ENCODE measurements around the gene KIF20A.
"Not testable (repeated sequence)": the region's sequence is repeated elsewhere in the genome, so short reads cannot be mapped to it uniquely, and the experiment has no call there.

Gene KIF20A

DNA sequence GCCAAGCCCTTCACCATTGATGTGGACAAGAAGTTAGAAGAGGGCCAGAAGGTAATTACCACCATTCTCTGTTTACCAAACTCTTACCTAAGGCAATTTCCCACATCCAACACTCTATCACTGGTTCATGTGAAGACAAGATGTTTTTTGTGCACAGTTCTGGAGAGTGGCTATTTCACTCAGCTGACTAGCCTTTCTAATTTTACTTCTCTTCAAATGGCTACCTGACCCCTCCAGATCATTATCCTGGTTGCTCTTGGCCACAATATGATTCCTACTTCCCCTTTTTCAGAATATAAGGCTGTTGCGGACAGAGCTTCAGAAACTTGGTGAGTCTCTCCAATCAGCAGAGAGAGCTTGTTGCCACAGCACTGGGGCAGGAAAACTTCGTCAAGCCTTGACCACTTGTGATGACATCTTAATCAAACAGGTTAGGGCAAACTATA lies 7.1 kb downstream of the KIF20A start:
- no peak for DNase-seq (ENCODE audit: low spot score)

DNA sequence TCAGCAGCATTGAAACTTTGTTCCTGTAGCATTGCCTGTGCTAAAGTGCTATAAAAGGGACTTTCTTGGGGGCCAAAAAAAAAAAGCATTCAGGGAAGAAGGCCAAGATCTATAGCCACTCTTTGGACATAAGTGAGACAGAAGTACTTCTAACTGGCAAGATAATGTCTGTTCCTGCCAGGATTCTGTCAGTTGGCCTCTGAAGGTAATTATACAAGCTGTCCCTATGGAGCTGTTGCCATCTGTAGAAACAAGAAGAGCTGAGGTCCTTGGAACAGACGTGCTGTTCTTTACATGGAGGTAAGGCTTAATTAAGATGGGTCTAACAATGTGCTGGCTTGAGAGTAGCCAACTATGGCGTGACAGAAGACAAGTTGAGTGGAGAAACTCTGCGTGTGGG lies 9.7 kb downstream of the KIF20A start:
- DNase-seq (ENCODE audit: low spot score): no peak

DNA sequence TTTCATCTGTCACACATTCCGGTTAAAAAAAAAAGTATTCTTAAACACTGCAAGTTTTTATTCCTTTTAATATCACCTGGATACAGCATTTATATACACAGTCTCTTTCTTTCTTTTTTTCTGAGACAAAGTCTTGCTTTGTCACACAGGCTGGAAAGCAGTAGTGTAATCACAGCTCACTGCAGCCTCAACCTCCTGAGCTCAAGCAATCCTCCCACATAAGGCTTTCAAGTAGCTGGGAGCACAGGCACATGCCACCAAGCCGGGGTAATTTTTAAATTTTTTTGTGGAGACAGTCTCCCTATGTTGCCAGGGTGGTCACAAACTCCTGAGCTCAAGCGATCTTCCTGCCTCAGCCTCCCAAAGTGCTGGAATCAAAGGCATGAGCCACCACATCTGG lies 13.9 kb downstream of the KIF20A start:
- no peak for DNase-seq (ENCODE audit: low spot score)

DNA sequence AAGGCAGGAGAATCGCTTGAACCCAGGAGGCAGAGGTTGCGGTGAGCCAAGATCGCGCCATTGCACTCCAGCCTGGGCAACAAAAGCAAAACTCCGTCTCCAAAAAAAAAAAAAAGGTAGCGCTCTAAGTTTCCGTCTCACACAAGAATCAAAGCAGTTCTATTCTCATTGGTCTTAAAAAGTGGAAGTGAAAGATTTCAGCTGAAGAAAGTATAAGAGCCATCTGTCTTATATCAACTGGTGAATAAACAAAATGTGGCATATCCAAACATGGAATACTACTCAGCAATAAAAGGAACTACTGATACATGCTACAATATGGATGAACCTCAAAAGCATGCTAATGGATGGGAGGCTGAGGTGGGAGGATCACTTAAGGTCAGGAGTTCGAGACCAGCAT lies 14.9 kb downstream of the KIF20A start:
- not testable (repeated sequence) for DNase-seq (ENCODE audit: low spot score)

DNA sequence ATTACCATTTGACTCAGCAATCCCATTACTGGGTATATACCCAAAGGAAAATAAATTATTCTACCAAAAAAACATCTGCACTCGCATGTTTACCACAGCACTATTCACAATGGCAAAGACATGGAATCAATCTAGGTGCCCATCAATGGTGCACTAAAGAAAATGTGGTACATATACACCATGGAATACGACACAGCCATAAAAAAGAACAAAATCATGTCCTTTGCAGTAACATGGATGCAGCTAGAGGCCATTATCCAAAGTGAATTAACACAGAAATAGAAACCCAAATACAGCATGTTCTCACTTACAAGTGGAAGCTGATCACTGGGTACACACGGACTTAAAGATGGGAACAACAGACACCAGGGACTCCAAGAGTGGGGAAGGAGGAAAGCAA lies 32.1 kb downstream of the KIF20A start:
- no peak for DNase-seq (ENCODE audit: low spot score)

DNA sequence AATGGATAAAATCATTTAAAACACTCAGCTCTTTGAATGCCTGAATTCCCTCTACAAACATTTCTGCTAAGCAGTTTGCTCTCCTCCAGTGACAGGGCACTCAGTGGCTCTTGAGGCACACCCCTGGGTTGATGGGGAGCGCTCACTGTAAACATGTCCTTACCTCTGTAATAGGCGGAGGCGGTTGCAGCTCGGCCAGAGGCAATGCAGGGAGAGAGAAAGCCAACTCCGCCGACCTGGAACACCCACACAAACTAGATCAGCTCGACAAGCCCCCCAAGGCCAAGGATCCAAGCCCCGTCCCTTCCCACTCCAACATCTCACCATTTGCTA lies 33.9 kb downstream of the KIF20A start:
- peak; percentile 1 for DNase-seq (ENCODE audit: low spot score)

DNA sequence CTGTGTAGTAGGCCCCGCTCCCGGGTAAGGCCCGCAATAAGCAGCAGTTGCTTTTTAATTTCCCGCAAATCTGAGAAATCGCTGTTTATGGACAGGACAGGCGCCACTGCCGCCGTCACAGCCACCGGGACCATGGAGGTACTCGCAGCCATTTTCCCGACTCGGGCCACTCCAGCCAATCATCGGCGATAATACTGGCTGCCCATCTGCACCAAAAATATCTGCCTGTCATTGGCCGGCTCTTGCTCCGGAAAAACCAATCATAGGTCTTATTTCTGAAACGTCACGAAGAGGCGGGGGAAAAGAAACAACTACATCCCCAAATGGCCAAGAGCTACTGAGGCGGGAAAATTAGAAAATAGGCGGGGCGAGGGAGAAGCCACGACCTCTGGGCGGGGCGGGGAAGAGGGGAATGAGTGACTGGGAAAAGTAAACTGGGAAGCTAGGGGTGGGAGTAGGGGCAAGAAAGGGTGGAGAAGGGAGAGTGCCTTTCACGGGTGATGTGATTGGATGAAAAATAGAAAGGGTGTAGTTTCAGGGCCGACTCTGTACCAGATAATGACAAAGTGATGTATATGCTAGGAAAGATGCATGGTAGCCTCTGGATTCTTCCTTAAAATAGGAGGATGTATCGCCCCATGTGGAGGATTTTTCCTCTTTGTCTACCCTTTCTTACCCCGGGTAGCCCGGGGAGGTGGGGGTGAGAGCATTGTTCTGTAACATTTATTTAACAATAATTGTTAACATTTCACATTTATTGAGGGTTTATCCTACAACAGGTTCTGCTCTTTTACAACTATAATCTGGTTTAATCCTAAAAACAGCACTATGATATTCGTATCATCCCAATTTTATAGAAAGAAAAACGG lies 34.5 kb downstream of the KIF20A start, which contains the start of gene CDC23:
TSS of gene CDC23 (minus strand) at position 163 of the 869 bp plus-strand sequence. CDS start at position 152, 11 bp downstream.
- DNase-seq (ENCODE audit: low spot score): peak; percentile 95

DNA sequence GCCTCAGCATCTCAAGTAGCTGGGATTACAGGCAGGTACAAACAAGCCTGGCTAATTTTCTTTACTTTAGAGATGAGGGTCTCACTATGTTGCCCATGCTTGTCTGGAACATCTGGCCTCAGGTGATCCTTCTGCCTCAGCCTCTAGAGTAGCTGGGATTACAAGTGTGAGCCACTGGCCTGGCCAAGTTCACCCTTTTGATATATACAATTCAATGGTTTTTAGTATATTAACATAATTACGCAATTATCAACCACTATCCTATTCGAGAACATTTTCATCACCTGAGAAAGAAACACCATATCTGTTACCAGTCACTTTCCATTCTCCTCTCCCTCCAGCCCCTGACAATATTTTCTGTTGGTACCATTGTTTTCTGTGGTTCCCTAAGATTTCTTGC lies 37.9 kb downstream of the KIF20A start:
- no peak for DNase-seq (ENCODE audit: low spot score)

DNA sequence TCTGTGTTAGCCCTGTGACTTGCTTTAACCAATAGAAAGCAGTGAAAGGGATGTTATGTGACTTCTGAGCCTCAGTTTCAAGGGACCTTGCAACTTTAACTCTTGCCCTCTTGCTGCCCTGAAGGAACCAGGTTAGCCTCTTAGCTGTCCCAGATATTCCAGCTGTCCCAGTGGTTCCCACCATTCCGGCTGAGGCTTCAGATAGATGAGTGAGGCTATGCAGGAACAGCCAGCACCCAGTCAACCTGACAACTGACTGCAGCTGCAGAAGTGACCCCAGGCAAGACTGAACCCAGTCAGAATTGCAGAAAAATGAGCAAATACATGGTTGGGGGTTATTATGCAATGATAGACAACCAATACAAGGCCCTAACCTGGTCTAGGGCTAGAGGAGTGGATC lies 44.6 kb downstream of the KIF20A start:
- no peak for DNase-seq (ENCODE audit: low spot score)

DNA sequence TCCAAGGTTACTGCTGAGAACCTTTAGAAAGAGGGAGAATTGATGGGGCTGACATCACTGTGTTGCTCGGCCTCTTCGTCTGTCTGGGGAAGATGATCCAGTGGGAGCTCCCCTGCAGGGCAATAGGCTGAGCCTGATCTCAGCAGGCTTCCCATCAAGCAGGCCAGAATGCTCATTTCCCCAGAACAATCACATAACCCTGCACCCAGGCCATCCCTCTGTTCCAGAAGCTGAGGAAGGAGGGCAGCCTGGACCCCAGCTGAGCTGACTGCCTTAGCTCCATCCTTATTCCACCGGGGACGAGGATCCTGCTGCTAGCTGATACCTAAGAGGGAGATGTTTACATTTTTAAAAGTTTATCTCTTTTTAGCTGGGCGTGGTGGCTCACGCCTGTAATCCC lies 45.8 kb downstream of the KIF20A start:
- no peak for DNase-seq (ENCODE audit: low spot score)

DNA sequence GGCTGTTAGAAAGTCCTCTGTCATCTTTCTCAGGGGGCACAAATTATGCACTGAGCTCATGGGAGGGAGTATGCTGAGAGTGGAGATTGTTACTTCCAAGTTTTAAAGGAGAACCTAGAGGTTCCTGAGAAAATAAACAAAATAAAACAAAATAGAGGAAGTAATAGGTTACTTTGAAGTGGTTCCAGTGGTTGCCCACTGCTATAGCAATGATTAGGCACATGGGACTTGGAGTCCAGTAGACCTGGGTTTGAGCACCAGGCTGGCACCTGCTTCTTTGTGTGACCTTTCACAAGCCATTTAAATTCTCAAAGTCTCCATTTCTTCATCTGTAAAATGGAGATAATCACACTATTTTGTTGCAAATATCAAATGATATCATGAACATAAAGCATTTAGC lies 48.0 kb downstream of the KIF20A start:
- no peak for DNase-seq (ENCODE audit: low spot score)

DNA sequence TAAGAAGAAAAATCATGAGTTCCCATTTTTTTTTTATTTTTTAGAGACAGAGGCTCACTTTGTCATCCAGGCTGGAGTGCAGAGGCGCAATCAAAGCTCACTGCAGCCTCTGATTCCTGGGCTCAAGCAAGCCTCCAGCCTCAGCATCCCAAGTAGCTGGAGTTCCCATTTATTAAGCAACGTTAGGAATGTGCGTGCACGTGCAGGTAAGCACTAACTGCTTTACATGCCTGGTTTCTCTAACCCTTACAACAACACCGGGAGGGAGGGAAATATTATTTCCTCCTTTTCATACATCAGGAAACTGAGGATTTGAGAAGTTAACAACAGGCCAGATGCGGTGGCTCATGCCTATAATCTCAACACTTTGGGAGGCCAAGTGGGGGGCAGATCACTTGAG lies 50.5 kb downstream of the KIF20A start:
- no peak for DNase-seq (ENCODE audit: low spot score)

DNA sequence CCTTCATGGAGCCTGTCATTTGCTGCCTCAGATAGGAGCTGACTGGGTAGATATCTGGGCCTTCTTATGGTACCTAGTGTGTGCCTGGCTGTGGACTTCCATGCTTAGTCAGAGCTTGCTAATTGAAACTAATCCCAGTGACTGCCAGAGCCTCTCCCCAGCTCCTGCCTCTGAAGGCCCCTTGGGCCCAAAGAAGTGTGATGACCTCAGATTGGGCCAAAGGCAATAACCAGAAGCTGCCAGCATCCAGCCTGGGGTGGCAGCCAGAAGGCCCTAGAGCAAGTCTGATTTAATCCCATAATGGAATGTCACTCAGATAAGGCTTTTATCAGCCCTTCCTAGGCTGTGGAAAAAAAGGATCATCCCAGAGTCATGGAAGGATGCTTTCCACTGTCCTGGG lies 51.3 kb downstream of the KIF20A start:
- no peak for DNase-seq (ENCODE audit: low spot score)

DNA sequence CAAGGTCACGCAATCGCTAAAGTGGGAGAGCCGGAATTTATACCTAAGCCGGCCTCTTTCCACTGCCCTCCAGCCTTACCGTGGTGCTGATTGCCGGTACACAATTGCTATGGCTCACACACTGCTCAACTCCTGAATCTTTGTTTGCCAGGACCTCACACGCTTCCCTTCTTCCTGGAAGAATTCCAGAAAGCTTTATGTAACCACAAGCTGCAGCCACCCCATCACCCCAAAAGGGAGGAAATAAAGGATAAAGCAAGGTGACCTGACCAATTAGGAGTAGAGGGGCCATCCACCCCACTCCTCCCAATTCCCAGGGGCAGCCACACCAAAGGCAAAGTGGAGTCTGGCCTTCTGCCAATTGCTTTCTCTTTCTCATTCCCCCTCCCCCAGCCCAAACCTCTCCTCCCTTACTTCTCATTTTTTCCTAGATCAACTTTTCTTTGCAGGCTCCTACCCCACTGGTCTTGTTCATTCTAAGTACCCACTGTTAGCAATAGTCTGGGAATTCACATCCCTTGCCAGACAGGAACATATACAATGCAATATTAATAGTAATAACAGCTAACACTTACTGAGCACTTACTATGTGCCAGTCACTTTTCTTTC lies 52.2 kb downstream of the KIF20A start:
- no peak for DNase-seq (ENCODE audit: low spot score)

DNA sequence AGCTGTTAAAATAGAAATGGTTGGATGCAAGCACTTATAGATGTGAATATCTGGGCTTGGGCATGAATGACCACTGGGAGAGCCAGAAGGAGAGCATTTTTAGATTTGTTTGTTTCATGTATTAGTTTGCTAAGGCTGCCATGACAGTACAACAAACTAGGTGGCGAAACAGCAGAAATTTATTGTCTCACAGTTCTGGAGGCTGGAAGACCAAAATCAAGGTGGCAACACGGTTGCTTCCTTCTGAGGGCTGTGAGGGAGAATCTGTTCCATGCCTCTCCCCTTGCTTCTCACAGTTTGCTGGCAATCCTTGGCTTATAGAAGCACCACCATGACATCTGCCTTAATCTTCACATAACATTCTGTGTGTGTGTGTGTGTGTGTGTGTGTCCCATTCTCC lies 54.4 kb downstream of the KIF20A start:
- no peak for DNase-seq (ENCODE audit: low spot score)

DNA sequence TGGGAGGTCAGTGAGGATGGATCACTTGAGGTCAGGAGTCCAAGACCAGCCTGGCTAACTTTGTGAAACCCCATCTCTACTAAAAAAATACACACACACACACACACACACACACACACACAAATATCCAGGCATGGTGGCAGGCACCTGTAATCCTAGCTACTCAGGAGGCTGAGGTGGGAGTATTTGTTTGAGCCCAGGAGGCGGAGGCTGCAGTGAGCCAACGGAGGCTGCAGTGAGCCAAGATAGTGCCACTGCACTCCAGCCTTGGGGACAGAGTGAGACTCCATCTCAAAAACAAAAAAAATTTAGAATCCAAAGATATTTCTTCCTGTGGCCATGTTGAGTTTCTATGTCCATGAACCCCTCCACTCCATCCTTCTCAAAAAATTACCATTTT lies 55.7 kb downstream of the KIF20A start:
- DNase-seq (ENCODE audit: low spot score): no peak

Data from CD4-positive, alpha-beta T cell treated with Interleukin-15 for 4 hours (primary cell).